Esophagus (tissue), 2 donors: ENCODE data around the gene HERPUD2. TPM values are rescaled to one million over a fixed set of nuclear protein-coding genes. Genes with fewer than 3 reads are reported as not detected.

Source experiments
- H3K27ac ChIP-seq, 2 donors: one replicate each; pipeline ENCODE4 v1.5.1; 2013; ENCODE audit warnings: low read depth in 2 of 2, mild to moderate bottlenecking in 2 of 2, inconsistent platforms in 1 of 2, low read length in 1 of 2, moderate library complexity in 1 of 2
- H3K27me3 ChIP-seq, 2 donors: one replicate each; pipeline ENCODE4 v1.6.1; 2013; ENCODE audit warnings: low read length in 2 of 2, control low read depth in 1 of 2, mild to moderate bottlenecking in 1 of 2; ENCODE audit not compliant: insufficient read depth in 2 of 2, control insufficient read depth in 1 of 2
- H3K36me3 ChIP-seq, 2 donors: one replicate each; pipeline ENCODE4 v1.6.1; 2013; ENCODE audit warnings: low read length in 1 of 2; ENCODE audit not compliant: control insufficient read depth in 2 of 2, insufficient read depth in 2 of 2
- H3K4me1 ChIP-seq, 2 donors: one replicate each; pipeline ENCODE4 v1.6.1; 2013; ENCODE audit warnings: low read length in 1 of 2; ENCODE audit not compliant: control insufficient read depth in 2 of 2, insufficient read depth in 2 of 2
- H3K4me3 ChIP-seq, 2 donors: one replicate each; pipeline ENCODE4 v1.5.1; 2013; ENCODE audit warnings: low read length in 2 of 2, mild to moderate bottlenecking in 2 of 2, low read depth in 1 of 2, moderate library complexity in 1 of 2
- H3K9me3 ChIP-seq, 2 donors: one replicate each; pipeline ENCODE4 v1.6.1; 2013; ENCODE audit warnings: mild to moderate bottlenecking in 2 of 2, low read depth in 1 of 2, low read length in 1 of 2, moderate library complexity in 1 of 2; ENCODE audit not compliant: control insufficient read depth in 2 of 2, insufficient read depth in 1 of 2
- WGBS, 2 donors: extraction: QIAGEN DNeasy Blood & Tissue Kit; methylation state at CpG; one replicate each; pipeline ENCODE4 v1.1.7; 2013; 5-methylcytosine and 5-hydroxymethylcytosine counted together
- polyA plus RNA-seq, 2 donors: library from polyadenylated mRNA; stranded (reverse); fragments of 200-250 nt; gene quantifications; one replicate each; pipeline ENCODE4 v1.2.3, GENCODE V29; 2013
- donor health status: healthy with polysubstance abuse.
- donor health status: Bipolar disorder and iron deficiency.

The HERPUD2 gene
- polyA plus RNA-seq, 2 donors: 10.3 to 10.8 TPM

DNA sequence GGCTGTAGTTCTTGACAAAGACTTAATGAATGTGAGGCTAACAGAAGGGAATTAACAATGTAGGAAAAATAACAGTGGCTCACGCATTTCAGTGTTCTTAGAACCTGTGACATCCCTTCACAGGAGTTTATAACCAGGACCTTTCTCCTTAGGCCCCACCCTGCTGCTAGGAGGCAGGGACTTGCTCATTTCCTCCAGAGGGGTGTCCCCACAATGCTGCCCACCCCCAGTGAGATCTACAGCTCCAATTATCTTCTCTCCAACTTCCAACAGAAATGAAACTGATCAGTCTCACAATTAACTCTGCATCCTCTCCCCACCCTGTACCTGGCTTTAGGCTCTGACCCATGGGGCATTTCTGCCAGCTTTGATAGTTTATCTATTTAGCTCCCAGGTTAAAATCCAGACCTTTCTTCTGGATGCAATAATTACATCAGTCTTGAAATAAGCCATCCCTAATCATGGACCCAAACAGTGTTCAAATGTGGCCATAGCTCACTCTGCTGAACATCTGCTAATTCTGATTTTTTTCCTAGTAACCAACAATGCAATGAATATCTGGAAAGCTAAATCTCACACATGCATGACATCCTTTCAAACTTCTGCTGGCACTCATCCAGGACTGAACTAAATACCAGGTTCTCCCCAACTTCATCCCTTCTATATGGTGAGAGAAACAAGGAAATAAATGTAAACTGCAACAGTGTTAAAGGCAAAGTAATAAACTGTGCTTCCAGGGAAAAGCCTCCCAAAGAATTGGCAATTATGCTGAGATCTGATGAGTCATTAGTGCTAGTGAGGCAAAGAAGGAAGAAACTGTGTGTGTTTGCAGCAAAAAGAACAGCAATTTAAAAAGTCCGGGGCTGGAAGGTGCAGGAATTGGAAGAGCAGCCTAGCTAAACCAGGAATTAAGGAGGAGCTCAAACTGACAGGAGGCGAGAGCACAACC, 64.6 kb downstream of the HERPUD2 start:
- no peaks in the 10 kb centered on the region for H3K9me3 ChIP-seq
- WGBS, 2 donors: 75 to 77% methylated on average over 3 of the region's 3 CpGs
- no peaks in the 10 kb centered on the region for H3K27me3 ChIP-seq
- H3K36me3 ChIP-seq: peaks cover 8 to 9% of the 10 kb centered on the region in 2 donors
- H3K4me1 ChIP-seq: no peaks in the 10 kb centered on the region
- H3K4me3 ChIP-seq: no peak overlapping the region
- H3K27ac ChIP-seq: no peak overlapping the region

DNA sequence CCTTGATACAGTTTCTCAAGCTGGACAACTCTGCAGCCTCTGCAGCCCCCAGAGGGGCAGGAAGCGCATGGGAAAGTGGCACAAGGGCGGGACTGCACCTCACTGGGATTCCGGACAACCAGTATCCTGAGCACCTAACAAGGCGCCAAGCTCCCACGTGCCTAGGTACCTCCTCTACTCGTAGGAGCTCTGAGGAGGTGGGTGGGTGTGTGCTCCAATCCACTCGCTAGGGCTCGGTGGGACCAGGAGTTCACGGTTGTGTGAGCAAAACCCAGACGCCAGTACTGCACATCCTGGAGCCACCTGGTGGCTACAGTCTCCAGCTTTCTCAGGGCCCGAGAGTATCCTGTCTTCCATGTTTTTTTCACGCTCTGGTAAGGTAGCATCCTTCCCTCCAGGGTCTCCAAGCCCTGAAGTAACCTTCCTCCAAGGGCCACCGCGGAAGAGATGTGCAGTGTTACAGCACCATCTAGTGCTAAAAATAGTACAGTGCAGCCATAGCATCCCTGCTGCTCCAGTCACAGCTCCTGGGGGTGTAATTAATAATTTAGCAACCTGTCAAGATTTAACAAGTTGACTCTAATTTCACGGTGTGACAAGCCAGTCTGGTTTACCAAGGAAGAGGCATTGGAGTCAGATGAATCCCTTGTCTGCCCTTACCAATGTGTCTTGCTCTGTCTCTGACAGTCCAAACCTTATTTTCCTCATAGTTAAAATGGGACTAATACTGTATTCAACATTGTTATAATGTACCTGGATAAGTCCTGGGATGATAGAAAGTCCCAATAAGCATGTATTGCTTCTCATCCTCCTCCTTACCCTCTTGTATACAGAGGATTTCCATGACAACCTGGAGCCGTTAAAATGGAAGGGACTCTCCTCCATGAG, 70.4 kb downstream of the HERPUD2 start:
- no peaks in the 10 kb centered on the region for H3K27me3 ChIP-seq
- H3K4me1 ChIP-seq: no peaks in the 10 kb centered on the region
- no peaks in the 10 kb centered on the region for H3K9me3 ChIP-seq
- H3K27ac ChIP-seq: no peak overlapping the region
- no peaks in the 10 kb centered on the region for H3K36me3 ChIP-seq
- WGBS, 2 donors: 44 to 48% methylated on average over 16 of the region's 16 CpGs
- no peak overlapping the region for H3K4me3 ChIP-seq

DNA sequence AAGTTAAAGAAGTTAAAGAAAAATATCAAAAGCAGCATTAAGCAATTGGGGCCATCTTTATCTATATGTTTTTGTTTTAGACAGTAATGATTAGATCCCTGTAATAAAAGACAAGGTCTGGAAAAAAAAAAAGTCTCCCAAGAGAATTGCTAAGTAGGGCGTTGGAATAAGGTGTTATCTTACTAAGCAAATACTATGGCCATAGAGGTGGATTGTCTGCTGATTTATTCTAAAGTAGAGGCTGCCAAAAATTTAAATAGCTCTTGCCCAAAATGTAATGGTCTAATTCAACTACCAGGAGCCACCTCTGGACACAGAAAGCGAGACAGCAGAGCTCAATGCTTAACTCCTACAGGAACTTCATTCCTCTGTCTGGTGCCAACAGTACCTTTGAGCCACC, 71.6 kb downstream of the HERPUD2 start:
- H3K36me3 ChIP-seq: no peaks in the 10 kb centered on the region
- no peaks in the 10 kb centered on the region for H3K9me3 ChIP-seq
- WGBS, 2 donors: 67 to 73% methylated on average over 2 of the region's 2 CpGs

DNA sequence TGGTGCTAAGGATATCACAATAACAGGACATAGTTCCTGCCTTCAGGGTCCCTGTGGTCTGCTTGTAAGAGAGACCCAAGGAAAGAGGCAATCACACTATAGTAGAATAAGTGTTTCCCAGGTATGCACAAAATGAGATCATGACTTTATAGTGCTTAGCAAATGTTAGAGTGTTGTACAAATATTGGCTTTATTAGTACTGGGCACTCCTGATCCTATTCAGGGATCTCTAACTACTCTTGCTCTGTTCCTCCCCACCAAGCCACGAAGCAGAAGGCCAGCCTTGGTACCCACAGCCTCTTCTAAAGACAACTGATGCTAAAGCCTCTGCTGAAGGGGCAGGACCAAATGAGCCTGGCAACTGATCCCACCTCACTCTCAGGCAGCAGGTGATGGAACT, 75.1 kb downstream of the HERPUD2 start:
- H3K4me3 ChIP-seq: no peak overlapping the region
- WGBS, 2 donors: 80 to 87% methylated on average over 1 of the region's 1 CpG
- no peak overlapping the region for H3K27ac ChIP-seq
- no peaks in the 10 kb centered on the region for H3K4me1 ChIP-seq
- H3K36me3 ChIP-seq: no peaks in the 10 kb centered on the region
- H3K27me3 ChIP-seq: no peaks in the 10 kb centered on the region
- no peaks in the 10 kb centered on the region for H3K9me3 ChIP-seq

More for the DNA sequence above, 71.6 kb downstream of the HERPUD2 start:
- Histone ChIP-seq H3K27ac (no peak overlapping the region), H3K27me3 (no peaks in the 10 kb centered on the region), H3K4me3 (no peak overlapping the region), H3K4me1 (no peaks in the 10 kb centered on the region)

DNA sequence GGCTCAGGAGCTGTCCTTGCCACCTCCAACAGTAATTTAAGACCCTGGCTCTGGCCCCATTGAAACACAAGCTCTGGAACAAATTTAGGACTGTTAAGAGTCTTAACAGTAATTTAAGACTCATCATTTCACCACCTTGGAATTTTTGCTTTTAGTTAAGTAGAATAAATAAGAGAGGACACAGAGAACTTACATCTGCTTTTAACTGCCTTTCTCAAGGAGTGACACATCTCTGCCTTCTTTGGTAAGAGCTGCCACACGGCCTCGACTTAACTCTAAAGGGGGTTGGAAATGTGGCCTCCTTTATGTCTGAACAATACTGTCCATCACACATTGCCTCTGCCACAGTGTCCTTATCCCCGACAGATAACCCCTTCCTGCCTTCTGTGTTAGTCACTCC, 77.9 kb downstream of the HERPUD2 start:
- H3K9me3 ChIP-seq: no peaks in the 10 kb centered on the region
- 59 to 61% methylated on average over 3 of the region's 3 CpGs for WGBS, 2 donors

DNA sequence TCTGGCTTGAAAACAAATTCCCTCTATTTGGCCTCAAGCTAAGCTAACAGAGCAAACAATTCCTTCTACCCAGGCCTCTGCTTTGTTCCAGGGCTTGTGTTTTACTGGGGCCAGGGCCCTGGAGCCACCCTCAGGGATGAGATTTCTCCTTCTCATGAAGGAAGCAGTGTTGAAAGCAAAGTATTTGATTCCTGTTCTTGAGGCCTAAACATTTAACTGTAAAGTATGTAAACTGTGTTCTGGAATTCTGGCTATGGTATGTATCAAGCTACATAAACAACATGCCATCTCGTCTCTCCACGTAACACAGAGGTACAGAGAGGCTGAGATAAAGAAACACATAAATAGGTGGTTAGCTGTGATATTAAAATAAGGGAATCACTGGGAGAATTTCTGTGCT, 81.8 kb downstream of the HERPUD2 start:
- Histone ChIP-seq H3K4me3 (no peak overlapping the region), H3K36me3 (no peaks in the 10 kb centered on the region)
- WGBS, 2 donors: 80 to 92% methylated on average over 2 of the region's 2 CpGs

More for the DNA sequence above, 77.9 kb downstream of the HERPUD2 start:
- no peaks in the 10 kb centered on the region for H3K36me3 ChIP-seq
- no peak overlapping the region for H3K27ac ChIP-seq
- no peaks in the 10 kb centered on the region for H3K27me3 ChIP-seq
- H3K4me1 ChIP-seq: no peaks in the 10 kb centered on the region
- no peak overlapping the region for H3K4me3 ChIP-seq

DNA sequence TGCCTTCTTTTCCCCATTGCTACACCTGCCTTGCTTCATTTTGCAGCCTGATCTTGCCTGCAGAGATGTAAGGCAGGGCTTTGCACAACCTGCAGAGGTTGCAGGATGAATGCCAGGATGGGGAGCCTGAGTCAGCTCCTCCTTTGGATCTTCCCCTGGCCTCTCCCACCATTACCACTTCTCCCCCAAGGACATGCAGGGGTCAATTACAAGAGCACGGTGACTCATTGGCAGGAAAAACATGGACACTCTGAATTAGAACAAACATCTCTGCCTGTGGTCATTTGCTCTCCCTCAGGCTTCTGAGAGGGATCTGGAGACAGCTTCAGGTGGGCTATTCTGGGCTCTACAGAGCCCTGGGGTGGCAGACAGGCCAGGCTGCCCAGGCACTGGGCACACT, 89.2 kb downstream of the HERPUD2 start:
- H3K9me3 ChIP-seq: no peaks in the 10 kb centered on the region

More for the DNA sequence above, 81.8 kb downstream of the HERPUD2 start:
- no peak overlapping the region for H3K27ac ChIP-seq
- no peaks in the 10 kb centered on the region for H3K4me1 ChIP-seq
- H3K27me3 ChIP-seq: no peaks in the 10 kb centered on the region
- H3K9me3 ChIP-seq: no peaks in the 10 kb centered on the region

DNA sequence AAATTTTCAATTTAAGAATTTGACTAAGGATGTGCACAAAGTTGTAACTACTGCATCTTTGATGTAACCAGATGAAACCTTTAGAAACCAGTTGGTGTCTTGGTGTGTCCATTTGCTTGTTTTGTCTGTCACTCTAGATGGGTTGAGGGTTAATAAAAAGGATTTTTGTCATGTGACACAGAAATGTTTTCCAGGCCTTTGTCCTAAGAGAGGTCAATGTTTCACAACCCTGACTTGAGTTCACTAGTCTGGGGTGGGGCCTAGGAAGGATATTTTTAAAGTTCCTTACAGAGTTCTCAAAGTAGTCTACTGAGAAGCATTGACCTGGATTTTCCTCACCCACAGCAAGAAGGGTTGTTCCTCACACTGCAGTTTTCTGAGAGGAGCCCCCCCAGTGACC, 90.3 kb downstream of the HERPUD2 start:
- no peaks in the 10 kb centered on the region for H3K9me3 ChIP-seq
- no peaks in the 10 kb centered on the region for H3K36me3 ChIP-seq
- no peaks in the 10 kb centered on the region for H3K4me1 ChIP-seq
- H3K27me3 ChIP-seq: no peaks in the 10 kb centered on the region
- no peak overlapping the region for H3K27ac ChIP-seq
- H3K4me3 ChIP-seq: no peak overlapping the region

More for the DNA sequence above, 89.2 kb downstream of the HERPUD2 start:
- no peak overlapping the region for H3K27ac ChIP-seq
- H3K36me3 ChIP-seq: no peaks in the 10 kb centered on the region
- H3K4me1 ChIP-seq: no peaks in the 10 kb centered on the region
- 63 to 65% methylated on average over 1 of the region's 1 CpG for WGBS, 2 donors
- H3K27me3 ChIP-seq: no peaks in the 10 kb centered on the region
- no peak overlapping the region for H3K4me3 ChIP-seq

DNA sequence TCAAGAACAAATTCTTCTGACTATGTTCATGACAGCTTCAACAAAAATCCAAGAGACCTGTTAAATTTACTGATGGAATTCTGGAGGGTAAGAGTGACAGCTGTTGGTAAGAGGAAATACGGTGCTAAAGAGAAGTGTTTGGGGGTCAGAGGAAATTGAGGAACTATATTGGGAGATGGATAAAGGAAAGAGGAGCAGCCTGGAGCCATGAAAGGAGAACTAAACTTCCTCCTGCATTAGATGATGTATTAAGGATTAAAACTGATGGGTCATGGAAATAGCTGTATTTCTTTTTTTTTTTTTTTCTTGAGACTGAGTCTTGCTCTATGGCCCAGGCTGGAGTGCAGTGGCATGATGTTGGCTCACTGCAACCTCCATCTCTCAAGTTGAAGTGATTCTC, 95.3 kb downstream of the HERPUD2 start:
- Histone ChIP-seq H3K4me1 (no peaks in the 10 kb centered on the region), H3K27me3 (no peaks in the 10 kb centered on the region), H3K36me3 (no peaks in the 10 kb centered on the region), H3K27ac (no peak overlapping the region), H3K9me3 (no peaks in the 10 kb centered on the region), H3K4me3 (no peak overlapping the region)
- WGBS, 2 donors: 71 to 82% methylated on average over 1 of the region's 1 CpG
